ENCODE data around the gene GALNT9.
"Not testable (repeated sequence)": the region's sequence is repeated elsewhere in the genome, so short reads cannot be mapped to it uniquely, and the experiment has no call there.

Gene GALNT9

DNA sequence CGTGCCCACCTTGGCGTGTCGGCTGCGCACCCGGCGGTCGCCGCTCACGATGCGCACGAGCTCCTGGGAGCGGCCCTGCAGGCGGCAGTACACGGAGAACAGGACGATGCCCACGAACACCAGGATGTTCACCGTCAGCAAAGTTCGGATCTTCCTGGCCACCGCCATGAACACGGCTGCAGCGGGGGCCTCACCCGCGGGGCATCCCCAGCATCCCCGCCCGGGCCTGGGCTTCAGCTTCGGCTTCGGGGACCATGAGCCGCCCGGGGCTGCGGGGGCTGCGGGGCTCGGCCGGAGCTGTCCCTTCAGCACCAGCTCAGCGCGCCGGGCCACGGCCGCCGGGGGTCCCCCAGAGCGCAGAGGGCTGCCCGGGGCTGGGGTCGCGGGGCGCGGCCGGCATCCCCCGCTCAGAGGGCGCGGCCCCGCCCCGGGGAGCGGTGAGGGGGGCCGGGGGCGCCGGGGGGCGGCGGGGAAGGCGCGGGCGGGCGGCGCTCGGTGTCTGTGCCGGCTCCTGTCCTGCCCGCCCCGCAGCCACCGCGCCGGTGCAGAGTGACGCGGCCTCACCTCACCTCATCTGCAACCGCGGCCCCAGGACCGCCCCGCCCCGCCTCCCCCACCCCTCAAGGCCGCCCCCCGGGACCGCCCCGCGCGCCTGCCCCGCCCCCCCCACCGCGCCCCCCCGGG is at the start of gene GALNT9:
Gene GALNT9 (minus strand): TSS at position 554 of the 684 bp plus-strand sequence. CDS start 386 bp downstream, at position 168.
- no peak for DNase-seq (ENCODE audit: low read depth)

DNA sequence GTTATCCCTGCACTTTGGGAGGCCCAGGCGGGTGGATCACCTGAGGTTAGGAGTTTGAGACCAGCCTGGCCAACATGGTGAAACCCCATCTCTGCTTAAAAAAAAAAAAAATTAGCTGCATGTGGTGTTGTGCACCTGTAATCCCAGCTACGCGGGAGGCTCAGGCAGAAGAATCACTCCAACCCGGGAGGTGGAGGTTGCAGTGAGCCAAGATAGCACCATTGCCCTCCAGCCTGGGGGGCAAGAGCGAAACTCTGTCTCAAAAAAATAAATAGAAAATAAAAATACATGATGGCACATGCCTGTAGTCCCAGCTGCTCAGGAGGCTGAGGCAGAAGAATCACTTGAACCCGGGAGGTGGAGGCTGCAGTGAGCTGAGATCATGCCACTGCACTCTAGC is 49.7 kb upstream of the GALNT9 start:
- not testable (repeated sequence) for DNase-seq (ENCODE audit: low read depth)

DNA sequence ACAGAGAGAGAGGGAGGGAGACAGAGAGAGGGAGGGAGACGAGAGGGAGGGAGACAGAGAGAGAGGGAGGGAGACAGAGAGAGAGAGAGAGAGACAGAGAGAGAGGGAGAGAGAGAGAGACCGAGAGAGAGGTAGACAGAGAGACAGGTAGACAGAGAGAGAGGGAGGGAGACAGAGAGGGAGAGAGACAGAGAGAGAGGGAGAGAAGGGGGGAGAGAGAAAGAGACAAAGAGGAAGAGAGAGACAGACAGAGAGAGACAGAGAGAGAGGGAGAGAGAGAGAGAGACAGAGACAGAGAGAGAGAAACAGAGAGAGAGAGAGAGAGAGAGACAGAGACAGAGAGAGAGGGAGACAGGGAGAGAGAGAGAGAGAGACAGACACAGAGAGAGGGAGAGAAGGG is 47.8 kb upstream of the GALNT9 start:
- no peak for DNase-seq (ENCODE audit: low read depth)

DNA sequence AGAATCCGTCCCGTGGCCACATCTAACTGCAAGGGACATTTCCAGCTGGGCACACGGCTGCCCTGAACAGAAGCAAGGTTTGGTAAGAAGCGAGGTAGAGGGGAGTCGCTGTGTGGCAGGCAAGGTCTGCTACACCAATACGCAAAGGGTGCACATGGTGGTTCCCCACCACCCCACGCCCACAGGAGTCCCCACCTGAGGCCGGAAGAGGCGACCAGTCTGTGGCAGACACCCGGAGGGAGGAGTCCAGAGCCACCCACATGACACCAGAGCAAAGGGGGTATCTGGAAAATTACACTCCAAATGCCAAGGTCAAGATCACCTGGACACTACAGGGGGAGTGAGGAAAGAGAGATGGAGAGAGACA is 47.1 kb upstream of the GALNT9 start:
- no peak for DNase-seq (ENCODE audit: low read depth)

DNA sequence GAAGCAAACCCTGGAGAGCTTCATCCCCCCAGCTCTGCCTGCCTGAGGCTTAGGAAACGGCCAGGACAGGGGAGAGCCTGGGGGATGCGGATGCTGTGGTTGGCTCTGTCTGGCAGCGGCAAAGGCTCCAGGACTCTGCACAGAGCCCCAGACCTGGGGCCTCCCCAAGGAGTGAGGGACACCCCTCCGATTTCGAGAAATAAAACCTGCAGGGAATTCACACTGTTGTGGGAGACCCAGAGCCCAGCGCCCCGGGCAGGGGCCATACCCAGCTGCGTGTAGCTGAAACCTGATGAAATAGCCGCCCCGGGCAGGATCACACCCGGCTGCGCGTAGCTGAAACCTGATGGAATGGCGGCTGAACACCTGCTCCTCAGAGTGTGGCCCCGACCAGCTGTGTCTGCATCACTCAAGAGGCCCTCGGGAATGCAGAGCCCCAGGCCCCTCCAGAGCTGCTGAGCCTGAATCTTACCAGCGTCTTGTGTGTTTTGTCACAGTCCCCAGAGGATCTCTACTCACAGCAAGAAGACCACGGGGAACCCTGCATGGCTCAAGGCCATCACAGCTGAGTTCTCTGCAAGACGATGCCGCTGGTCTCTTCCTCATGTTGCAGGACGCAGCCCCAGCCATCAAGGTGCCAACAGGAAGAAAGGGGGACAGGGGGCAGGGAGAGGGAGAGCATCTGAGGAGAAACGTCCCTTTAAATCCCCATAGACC is 46.5 kb upstream of the GALNT9 start:
- DNase-seq (ENCODE audit: low read depth): no peak

DNA sequence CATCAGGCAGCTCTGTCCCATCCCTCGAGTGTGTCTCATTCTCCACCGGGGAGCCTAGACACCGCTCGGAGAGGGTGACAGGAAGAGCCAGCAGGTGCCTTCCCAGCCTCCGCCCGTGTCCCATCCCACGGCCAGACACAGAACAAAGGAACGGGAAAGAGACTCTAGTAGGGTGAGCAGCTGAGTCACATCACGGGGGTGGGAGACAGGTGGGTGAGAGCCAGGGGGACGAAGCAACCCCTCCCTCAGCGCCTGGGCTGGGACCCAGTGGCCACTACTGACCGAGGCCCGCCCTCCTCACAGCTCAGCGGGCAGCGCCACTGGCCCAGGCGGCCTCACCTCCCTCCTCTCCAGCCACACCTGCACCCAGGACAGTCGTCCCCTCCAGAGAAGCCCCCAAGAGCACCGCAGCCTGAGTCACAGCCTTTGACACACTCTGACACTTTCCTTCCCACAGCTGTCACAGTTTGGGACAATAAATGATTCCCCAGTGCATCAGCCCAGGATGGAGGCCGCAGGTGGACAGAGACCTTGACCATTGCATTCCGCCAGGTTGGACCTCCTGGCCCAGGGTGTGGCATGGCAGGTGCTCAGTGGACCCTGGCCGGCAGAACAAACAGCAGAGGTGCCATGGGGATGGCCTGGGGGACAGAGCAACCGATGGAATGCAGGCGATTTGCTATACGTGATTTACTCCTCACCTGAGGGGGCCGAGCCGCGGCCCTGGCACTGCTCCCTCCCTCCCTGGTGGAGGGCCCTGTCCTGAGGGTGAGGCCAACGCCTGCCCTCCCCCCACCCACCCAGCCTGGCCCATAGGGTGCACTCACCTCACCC is 45.4 kb upstream of the GALNT9 start:
- no peak for DNase-seq (ENCODE audit: low read depth)

DNA sequence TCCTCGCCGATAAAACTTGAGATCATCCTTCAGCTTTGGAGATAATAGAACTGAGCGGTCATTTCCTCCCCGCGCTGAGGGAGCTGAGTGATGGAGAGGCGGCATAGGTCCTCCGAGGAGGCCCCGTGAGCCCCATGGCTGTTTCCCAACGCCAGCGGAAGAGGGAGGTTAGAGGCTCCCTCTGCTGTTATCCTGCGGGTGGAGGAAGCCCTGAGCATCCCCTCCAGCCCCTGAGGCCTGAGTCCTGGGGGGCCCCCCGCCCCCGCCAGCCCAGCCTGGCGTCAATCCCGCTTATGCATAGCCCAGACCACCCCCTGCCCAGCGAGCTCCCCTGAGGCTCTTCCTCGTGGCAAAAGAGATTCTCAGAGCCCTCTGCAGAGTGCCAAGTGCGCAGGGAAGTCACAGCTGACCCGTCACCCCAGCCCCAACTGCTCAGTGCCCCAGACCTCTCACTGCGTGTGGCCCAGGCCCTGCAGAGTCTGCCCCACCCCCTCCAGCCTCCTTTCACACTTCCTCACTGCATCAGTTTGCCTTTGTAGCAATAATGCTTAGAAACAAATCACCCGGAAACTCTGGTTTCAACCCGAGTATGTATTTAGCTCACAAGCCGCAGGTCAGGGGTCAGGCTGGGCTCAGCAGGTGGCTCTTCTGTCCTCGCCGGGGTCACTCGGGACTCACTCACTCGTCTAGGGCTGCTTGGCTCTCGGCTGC is 44.7 kb upstream of the GALNT9 start:
- DNase-seq (ENCODE audit: low read depth): no peak

DNA sequence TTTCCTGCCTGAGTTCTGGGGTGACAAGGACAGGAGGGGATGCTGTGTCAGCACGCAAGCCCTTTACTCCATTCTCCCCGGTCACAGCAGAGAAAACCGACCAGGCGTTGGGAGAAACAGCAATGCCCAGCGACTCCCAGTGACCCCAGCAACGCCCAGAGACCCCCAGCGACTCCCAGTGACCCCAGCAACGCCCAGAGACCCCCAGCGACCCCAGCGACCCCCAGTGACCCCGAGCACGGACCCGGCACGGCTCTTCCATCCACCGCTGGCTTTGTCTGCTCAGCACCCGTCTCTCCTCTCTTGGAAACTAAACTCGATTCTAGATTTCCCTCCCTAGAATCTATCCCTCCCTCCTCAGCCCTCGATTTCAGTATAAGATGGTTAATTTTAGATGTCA is 38.5 kb upstream of the GALNT9 start:
- DNase-seq (ENCODE audit: low read depth): no peak

DNA sequence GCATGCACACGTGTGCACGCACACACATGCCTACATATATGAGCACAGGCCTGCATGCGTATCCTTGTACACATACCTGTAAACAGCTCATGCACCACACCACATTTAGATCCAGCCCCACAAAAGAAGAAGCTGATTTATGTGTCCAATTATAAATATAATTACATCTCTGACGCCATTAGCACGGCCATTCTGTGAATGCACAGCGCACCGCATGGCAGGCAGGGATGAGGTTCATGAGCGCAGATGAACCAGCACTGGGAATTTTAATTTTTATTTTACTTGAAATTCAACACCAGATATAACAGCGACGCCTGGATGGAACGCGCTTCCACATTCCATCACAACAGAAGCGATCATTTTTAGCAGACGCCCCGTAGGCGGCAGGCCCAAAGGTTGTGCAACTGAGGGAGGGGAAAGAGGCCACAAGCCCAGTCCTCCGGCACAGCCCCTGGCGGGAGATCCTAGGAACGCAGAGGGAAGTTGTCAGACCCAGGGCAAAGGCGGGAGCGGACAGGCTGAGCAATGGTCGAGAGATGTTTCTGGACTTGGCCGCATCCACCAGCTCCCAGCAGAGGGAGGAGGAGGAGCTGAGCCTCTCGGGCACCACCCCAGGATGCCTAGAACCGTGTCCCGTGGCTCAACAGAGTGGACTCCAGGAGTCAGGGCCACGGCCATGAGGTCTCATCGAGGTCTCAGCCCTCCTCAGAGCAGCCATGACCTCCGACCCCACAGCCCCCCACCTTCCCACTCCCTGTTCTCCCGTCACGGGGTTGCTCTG is 37.9 kb upstream of the GALNT9 start:
- DNase-seq (ENCODE audit: low read depth): no peak

DNA sequence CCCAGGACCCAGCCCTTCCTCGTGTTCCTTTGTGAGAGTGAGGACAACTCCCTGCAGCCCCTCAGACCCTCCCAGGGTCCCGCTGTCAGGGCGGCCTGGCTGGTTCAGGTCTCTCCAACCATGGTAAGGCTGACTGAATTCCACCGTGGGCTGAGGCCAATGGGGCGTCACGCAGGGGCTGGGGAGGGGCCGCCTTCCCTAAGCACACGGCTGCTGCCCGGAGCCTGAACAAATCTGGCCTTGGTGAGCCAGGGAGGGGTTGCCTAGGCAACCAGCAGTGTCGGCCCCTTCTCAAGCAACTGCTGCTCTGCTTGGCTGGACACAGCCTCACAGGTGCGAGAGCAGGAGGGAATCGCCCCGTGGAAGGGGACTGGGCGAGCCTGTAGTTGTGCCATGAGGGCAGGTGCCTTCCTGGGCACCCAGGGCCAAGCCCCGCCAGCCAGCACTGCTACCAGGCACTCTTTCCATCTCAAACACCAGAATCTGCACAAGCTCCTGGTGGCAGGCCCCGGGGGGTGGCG is 37.0 kb upstream of the GALNT9 start:
- no peak for DNase-seq (ENCODE audit: low read depth)

DNA sequence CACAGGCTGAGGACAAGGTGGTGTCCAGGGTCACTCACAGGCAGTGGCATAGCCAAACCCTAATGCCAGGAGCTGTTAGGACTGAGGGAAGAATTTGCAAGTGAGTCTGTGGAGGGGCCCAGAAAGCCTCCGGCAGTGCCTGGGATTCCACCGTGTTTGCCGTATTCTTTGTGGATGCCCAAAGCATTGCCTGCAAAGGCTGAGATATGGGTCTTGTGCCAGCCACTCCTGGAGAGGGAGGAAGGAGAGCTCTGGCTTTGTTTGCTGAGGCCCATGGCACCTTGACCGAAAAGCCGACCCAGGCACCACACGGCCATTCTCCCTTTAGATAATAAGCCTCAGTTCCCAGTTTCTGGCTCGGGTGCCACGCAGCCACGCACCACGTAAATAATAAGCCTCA is 35.8 kb upstream of the GALNT9 start:
- no peak for DNase-seq (ENCODE audit: low read depth)

DNA sequence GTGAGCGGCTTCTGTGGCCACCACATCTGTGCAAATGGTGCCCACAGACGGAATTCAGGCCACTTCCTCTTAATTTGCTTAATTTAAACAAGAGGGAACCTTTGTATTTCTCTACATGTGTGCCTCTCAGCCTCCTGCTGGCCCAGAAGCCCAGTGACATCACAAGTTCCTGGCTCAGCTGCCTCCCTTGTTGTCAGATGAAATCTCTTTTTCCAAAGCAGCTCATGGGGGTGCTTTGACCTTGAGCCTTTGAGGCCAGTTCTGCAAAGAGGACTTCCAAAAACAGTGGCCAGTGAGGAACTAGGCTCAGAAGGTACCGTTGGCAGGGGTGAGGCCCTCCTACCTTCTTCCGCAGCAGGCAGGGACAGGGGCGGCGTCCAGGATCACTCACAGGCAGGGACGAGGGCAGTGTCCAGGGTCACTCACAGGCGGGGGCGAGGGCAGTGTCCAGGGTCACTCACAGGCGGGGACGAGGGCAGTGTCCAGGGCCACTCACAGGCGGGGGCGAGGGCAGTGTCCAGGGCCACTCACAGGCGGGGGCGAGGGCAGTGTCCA is 35.0 kb upstream of the GALNT9 start:
- DNase-seq (ENCODE audit: low read depth): no peak

DNA sequence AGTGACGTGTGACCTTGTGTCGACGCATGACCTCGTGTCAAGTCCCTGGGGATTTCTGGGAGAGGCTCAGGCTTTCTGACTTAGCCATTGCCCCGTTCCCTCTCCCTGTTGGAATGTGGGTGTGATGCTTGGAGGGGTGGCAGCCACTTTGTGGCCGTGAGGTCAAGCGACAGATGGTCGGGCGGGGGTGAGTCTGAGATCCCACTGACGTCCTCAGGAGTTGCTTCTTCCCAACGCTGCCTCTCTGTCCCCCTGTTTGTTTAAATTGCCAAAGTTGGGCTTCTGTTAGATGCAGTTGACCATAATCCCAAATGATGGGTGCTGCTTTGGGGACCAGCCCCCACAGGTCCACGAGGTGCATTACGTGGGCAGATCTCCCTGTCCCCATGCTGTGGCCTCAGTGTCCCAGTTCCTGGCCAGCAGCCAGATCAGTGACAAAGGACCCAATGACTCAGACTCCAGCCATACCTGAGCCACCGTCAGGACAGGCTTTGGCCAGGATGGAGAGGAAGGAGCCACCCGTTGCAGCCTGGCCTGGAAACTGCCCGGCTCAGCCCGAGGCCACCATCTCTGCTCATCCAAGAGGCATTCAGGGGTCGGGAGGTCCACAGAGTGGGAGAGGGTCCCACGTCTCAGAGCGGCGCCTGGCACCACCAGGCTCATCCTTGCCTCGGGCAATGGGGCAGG is 34.4 kb upstream of the GALNT9 start:
- no peak for DNase-seq (ENCODE audit: low read depth)

DNA sequence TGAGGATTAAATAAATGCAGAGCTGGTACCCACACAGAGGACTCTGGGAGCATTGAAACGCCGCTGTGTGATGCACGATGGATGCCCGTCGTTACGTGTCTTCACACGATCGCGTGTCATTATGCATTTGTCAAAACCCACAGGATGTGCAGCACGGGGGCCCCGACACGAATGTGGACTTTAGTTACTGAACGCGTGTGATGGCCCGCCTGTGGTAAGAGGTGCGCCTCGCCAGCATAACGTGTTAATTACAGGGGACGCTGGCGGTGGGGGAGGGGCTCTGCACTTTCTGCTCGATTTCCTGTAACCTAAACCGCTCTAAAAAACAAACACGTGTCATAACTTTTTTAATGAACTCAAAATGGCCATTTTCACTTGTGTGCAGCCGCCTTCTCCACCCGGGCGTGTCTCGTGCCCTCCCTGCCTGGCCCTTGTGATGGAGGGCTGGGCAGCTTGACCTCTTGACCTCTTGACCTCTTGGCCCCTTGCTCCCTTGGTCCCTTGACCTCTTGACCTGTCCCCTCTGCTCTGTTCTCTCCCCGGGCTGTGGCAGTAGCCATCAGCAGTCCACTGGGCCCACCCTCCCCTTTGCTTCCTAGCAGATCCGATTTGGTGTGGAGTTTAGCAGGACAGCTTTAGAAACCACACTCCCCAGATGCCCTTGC is 33.7 kb upstream of the GALNT9 start:
- DNase-seq (ENCODE audit: low read depth): no peak

DNA sequence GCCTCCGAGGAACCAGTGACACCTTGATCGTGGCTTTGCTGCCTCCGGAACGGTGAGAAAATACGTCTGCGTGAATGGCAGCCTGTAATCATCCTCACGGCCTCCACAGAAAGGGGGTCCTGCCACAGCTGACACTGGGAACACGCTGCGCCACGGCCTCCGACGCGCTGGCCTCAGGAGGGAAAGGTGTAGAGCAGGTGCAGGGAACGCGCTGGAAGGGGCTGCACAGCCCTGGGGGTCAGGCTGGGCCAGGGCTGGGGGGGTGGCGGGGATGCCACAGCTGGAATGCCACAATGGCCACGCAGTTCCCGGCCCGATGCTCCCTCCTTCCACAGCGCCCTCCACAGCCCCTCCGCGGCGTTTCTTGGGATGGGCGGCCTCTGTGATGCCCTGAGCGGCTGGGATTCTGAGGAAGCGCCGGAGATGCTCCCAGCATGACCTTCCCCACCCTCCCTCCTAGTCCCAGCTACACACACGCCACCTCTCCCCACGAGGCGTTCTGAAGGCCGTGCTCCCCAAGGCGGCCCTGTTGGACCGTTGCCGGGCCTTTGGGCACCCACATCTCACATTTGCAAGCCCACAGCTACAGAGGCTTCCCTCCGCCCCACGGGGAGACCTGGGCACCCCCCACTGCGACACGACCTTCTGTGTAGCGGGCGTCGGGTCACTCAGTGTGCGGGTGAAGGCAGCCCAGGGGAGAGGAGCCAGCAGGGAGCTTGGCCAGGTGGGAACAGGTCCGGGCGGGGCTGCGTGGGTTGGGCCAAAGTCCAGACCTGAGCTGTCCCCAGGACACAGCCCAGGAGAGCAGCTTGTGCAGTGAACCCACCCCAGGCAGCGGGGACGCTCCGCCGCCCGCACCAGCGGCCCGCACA is 31.8 kb upstream of the GALNT9 start:
- DNase-seq (ENCODE audit: low read depth): no peak

DNA sequence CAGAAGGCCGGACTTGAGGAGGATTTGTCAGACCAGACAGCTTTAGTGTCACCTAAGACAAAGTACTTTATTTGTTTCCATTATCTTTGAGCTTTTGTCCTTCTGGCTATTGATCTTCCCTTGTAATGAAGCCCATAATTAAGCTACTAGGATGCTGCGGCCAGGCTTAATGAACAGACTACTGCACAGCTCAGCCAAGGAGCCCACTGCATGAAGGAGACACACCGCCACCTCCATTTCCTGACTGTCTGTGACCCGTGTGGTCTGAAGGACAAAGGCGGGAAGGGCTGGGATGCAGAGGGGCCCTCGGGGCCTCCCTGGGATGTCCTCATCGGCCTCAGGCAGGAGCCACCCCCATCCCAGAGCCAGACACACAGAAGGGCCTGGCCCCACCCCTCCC is 31.0 kb upstream of the GALNT9 start:
- no peak for DNase-seq (ENCODE audit: low read depth)

DNA sequence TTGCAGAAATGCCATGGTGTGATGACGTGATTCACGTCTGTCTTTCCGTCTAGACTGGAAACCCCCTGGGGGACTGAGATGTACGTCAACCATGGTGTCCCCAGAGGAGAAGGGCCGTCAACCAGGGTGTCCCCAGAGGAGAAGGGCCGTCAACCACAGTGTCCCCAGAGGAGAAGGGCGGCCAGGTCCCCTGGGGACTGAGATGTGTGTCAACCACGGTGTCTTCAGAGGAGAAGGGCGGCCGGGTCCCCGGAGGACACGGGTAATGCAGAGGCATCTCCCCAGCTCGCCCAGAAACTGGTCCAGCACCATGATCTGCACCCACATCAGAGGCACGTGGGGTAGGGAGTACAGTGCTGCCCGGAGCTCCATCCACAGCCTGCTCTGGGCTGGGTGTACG is 30.6 kb upstream of the GALNT9 start:
- no peak for DNase-seq (ENCODE audit: low read depth)

DNA sequence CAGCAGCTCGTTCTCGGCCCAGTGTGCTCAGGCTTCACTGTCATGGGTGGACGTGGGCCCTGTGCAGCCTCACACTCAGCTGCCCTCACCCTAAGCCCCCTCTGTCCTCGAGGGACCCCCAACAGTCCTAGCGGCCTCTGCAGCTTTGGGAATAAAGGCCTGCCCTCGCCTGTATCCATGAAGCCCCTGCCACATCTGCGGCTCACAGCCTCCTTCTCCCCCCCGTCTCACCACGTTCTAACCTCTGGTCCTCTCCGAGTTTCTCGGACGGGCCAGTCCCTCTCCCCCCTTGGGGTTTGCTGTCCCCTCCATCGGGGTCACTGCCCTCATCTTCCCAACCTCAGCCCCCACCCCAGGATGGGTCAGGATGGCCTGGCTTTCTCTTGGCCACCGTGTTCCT is 30.2 kb upstream of the GALNT9 start:
- DNase-seq (ENCODE audit: low read depth): no peak
